GM19468 (cell line): ENCODE data around the gene HOXD8.

Experiments
- ATAC-seq: cut with Tn5 transposase; IDR thresholded peaks from one replicate; pipeline ENCODE4 v1.9.1; 2021; ENCODE audit warnings: mild to moderate bottlenecking, moderate library complexity, moderate number of reproducible peaks; ENCODE audit not compliant: unreplicated experiment; ENCODE audit errors: extremely low read depth

HOXD8 gene

GRCh38 chr2:176156301-176156806 is 26.8 kb downstream of the HOXD8 start:
- no peak for ATAC-seq

- ATAC-seq: no peak
These were observed 27.4 kb downstream of the HOXD8 start, which contains the start of gene HOXD3 for GRCh38 chr2:176156807-176157498. HOXD3 (plus strand) TSS chr2:176157307; CDS start chr2:176169115, 11,808 bp downstream.

GRCh38 chr2:176157499-176158185 is 28.1 kb downstream of the HOXD8 start:
- no peak for ATAC-seq

GRCh38 chr2:176158186-176158591 is 28.7 kb downstream of the HOXD8 start:
- ATAC-seq: no peak

- no peak for ATAC-seq
These were observed 29.6 kb downstream of the HOXD8 start for GRCh38 chr2:176158855-176159662.

- no peak for ATAC-seq
These were observed 30.3 kb downstream of the HOXD8 start for GRCh38 chr2:176159663-176160250.

GRCh38 chr2:176160251-176160985 is 30.9 kb downstream of the HOXD8 start:
- no peak for ATAC-seq

GRCh38 chr2:176160986-176161824 is 31.7 kb downstream of the HOXD8 start:
- no peak for ATAC-seq

- ATAC-seq: no peak
These were observed 32.5 kb downstream of the HOXD8 start for GRCh38 chr2:176161825-176162626.

GRCh38 chr2:176162911-176163671 is 33.6 kb downstream of the HOXD8 start:
- no peak for ATAC-seq

GRCh38 chr2:176163672-176164056 is 34.2 kb downstream of the HOXD8 start:
- no peak for ATAC-seq

GRCh38 chr2:176164201-176164600 is 34.7 kb downstream of the HOXD8 start:
- no peak for ATAC-seq

GRCh38 chr2:176164611-176165369 is 35.3 kb downstream of the HOXD8 start:
- no peak for ATAC-seq

GRCh38 chr2:176165370-176166050 is 36.0 kb downstream of the HOXD8 start:
- no peak for ATAC-seq

- no peak for ATAC-seq
These were observed 36.8 kb downstream of the HOXD8 start for GRCh38 chr2:176166272-176166671.

- no peak for ATAC-seq
These were observed 37.9 kb downstream of the HOXD8 start for GRCh38 chr2:176167398-176167797.
